ENCODE results near the gene ZRANB3. TPM values are rescaled to one million over a fixed set of nuclear protein-coding genes. Genes with fewer than 3 reads are reported as not detected.

The ZRANB3 gene
- total and polyA plus RNA-seq, 10 of the 15 experiments (the other 5 are each of a cell fraction or from before 2014, with no cell fraction given): 5.6 to 11.4 (median 9.9) TPM

DNA sequence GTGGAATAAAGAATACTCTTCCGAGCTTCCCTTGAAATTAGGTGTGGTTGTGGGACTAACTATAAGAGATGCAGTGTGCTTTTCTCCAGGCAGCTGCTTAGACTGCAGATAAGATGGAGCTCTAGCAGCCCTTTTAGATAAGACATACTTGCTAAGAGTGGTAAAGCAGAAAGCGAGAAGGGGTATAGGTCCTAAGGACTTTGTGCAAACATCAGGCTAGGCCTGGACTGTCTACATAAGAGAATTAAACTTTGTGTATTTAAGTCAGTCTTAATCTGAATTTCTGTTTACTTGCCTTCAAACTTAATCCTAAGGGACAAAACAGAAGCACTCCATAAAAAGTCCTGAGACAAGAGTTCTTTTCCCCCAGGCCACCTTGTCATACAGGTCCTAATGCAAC lies 260.0 kb downstream of the ZRANB3 start:
- FAIRE-seq: no peak
- Histone ChIP-seq H3K4me1 (ENCODE audit: control insufficient read depth, insufficient read depth, low read length) (no peaks in the 10 kb centered on the region), H3K27me3 (replicated peaks in 1 of 2; ENCODE audit: control insufficient read depth in 2 of 2, insufficient read depth in 2 of 2, low read length in 1 of 2) (no peaks in the 10 kb centered on the region), H3K36me3 (ENCODE audit: control insufficient read depth in 2 of 2, insufficient read depth in 2 of 2, low read length in 1 of 2) (no peaks in the 10 kb centered on the region), H3K27ac (ENCODE audit: control insufficient read depth, insufficient read depth) (no peak overlapping the region), H3K4me2 (ENCODE audit: control insufficient read depth, insufficient read depth) (no peak overlapping the region), H3K9ac (ENCODE audit: control insufficient read depth, insufficient read depth, low read length) (no peak overlapping the region), H3K9me3 (replicated peaks; ENCODE audit: control insufficient read depth, insufficient read depth, low read length) (no peaks in the 10 kb centered on the region), H2AFZ (ENCODE audit: control insufficient read depth, low read depth, low read length) (no peak overlapping the region), H4K20me1 (ENCODE audit: control insufficient read depth, insufficient read depth) (no peaks in the 10 kb centered on the region), H3K79me2 (ENCODE audit: control insufficient read depth, insufficient read depth, low read length) (no peaks in the 10 kb centered on the region), H3K4me3 (no peak overlapping the region)
- intact Hi-C loops (cut with micrococcal nuclease; ENCODE audit: unreplicated experiment) (no loop called here), in situ Hi-C loops (cut with MboI) (no loop called here)
- CTCF ChIA-PET: no interaction called here
- POLR2A ChIA-PET: no interaction called here
- SMC1A ChIA-PET (ENCODE audit: uncharacterized antibody, unreplicated experiment): no interaction called here
- 100% methylated on average over 2 of the region's 2 CpGs for WGBS (ENCODE audit: insufficient coverage, insufficient replicate concordance, low lambda C conversion rate, missing lambda C conversion rate)
- RAD21 ChIA-PET (ENCODE audit: unreplicated experiment): no interaction called here
- no peak for DNase-seq (ENCODE audit: low read depth, low spot score)
- TF ChIP-seq YY1 (IDR thresholded peaks at IDR 0.05; ENCODE audit: low read depth, low read length): no peak
- no peak for TF ChIP-seq EZH2 (IDR thresholded peaks at IDR 0.05; ENCODE audit: borderline replicate concordance, control insufficient read depth, low read depth, low read length)
- no peak for TF ChIP-seq MYC (IDR thresholded peaks at IDR 0.05; ENCODE audit: insufficient read depth, insufficient read length, insufficient replicate concordance, low read length, severe bottlenecking)
- TF ChIP-seq, protein P1, sequence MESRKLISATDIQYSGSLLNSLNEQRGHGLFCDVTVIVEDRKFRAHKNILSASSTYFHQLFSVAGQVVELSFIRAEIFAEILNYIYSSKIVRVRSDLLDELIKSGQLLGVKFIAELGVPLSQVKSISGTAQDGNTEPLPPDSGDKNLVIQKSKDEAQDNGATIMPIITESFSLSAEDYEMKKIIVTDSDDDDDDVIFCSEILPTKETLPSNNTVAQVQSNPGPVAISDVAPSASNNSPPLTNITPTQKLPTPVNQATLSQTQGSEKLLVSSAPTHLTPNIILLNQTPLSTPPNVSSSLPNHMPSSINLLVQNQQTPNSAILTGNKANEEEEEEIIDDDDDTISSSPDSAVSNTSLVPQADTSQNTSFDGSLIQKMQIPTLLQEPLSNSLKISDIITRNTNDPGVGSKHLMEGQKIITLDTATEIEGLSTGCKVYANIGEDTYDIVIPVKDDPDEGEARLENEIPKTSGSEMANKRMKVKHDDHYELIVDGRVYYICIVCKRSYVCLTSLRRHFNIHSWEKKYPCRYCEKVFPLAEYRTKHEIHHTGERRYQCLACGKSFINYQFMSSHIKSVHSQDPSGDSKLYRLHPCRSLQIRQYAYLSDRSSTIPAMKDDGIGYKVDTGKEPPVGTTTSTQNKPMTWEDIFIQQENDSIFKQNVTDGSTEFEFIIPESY (IDR thresholded peaks at IDR 0.05): no peak
- TF ChIP-seq SIN3A (IDR thresholded peaks at IDR 0.05; ENCODE audit: low read depth, low read length): no peak
- TF ChIP-seq MEF2B (IDR thresholded peaks at IDR 0.05; ENCODE audit: partially characterized antibody, poor library complexity, severe bottlenecking): no peak
- TF ChIP-seq RUNX3 (IDR thresholded peaks at IDR 0.05; ENCODE audit: low read length): no peak
- no peak for TF ChIP-seq PAX8 (IDR thresholded peaks at IDR 0.05)
- TF ChIP-seq FOS (IDR thresholded peaks at IDR 0.05; ENCODE audit: borderline replicate concordance, extremely low read depth, insufficient read length): no peak
- no peak for TF ChIP-seq STAT3 (IDR thresholded peaks at IDR 0.05; ENCODE audit: low read depth, low read length)
- TF ChIP-seq NBN (IDR thresholded peaks at IDR 0.05): no peak
- no peak for TF ChIP-seq CBFB (IDR thresholded peaks at IDR 0.05; ENCODE audit: low read depth)
- TF ChIP-seq SRF (IDR thresholded peaks at IDR 0.05; ENCODE audit: low read depth in 2 of 2, low read length in 2 of 2): no peak
- no peak for ATAC-seq
- no TSS peak for BruUV-seq (replicated peaks)

Data from GM12878 (cell line).